ENCODE measurements around the gene BAHD1. TPM values are rescaled to one million over a fixed set of nuclear protein-coding genes. Genes with fewer than 3 reads are reported as not detected.

BAHD1 gene
- total RNA-seq: 10 to 100 TPM; 14.5 to 14.8 TPM
- long read RNA-seq, full-length matches to known transcripts: 3 of 10 reads
- long read RNA-seq, partial matches to known transcripts: 3 of 10 reads
- long read RNA-seq, other reads (novel, unspliced or antisense): 4 of 10 reads

DNA sequence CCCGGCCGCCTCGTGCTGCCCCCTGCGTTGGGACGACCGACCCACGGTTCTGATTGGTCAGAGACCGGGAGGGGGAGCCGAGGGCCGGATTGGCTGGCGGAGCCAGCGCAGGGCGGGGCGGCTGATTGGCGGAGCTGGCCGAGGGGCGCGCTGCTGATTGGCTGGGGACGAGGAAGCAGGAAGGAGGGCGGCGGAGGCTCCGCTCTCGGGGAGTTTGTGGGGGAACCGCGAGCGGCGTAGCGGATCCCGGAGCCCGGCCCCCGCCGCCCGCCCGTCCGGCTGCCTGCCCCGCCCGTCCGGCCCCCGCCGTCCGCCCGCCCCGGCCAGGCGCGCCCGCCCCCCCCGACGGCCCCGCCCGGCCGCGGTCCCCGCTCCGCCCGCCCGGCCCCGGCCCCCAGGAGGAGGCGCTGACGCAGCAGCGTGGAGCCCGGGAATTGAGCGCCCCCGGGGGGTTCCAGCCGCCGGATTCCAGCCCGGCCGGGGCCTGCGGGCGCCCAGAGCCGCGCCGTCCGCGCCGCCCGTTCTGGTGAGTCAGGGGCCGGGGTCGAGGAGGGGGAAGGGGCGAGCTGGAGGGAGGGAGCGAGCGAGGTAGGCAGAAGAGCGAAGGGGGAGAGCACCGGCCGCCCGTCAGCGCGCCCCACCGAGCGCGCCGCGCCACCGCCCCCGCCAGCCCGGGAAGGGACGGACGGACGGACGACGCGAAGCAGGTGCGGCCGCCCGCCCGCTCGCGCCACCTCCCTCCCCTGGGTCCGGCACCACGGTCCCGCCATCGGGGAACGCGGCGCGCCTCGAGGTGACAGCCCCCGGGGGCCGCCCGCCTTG, at the start of gene BAHD1:
TSS of gene BAHD1 (plus strand) at position 211 of the 822 bp plus-strand sequence. CDS start 17,512 bp downstream, outside the sequence.
- intact Hi-C loops (cut with DNase I): loop anchor here in 1 of 2 donors (10.0 kb wide), 1 partner anchor 64 kb away; no protein-coding TSS in a partner anchor
- ATAC-seq (peak; percentile 91 to 93), DNase-seq (peak; percentile 98)

DNA sequence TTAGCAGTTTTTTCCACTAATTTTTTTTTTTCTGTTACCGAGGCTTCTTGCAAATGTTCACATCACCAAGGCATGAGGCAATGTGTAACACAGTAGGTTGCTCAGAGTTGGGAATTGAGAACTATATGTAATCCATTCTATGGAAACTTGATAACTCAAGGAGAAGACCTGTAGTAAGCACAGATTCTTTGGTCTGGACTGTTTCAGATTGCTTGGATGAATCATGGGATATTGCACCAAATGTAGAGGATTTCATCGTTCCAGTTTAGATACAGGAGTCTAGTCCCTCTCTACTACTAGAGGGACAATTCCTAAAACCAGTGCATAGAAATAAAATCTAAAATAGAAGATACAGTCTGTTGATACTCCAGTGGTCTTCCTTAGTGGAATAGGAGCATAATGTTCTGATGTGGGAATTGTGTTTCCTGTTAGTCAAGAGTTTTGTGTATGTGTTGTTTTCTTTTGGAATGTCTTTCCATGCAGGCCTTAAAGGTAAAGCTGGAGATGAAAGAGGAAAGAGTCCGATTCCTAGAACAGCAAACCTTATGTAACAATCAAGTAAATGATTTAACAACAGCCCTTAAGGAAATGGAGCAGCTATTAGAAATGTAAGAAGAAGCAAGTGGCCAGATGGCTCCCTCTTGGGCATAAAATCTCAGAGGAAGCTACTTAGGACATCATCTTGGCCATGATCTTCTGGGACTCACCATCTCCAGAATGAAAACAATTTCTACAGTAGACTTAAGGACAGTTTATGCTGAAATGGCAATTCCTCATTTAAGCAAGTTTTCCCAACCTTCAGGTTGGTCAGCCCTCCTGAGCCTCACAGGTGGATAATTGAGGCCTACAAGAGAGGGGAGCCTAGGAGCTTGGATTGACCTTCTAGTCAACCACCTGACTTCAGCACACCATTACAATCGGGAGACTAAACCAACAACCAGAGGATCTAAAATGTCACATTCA, 47.5 kb upstream of the BAHD1 start:
- no peak for DNase-seq

DNA sequence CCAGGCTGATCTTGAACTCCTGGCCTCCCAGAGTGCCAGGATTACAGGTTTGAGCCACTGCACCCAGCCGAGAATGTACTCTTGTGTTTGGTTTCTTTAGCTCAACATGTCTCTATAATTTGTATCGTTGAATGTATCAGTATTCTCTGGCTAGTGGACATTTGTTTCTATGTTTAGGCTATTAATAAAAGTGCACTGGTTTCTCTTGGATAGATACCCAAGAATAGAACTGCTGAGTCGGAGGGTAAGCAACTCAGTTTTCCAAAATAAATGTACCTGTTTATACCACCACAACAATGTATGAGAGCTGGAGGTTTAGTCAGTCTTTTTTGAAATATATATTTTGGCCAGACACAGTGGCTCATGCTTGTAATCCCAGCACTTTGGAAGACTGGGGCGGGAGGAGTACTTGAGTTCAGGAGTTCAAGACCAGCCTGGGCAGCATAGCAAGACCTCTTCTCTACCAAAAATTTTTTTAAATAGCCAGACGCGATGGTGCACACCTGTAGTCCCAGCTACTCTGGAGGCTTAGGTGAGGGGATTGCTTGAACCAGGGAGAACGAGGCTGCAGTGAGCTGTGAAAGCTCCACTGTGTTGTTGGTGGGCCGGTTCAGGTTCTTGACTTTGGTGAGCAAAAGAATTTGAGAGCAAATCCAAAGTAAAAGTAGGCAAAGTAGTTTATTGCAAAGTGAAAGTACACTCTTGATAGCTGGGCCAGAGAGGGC, 42.9 kb upstream of the BAHD1 start:
- intact Hi-C loops (cut with DNase I): no loop called here
- DNase-seq (no peak), ATAC-seq (no peak)

More for the DNA sequence above, 47.5 kb upstream of the BAHD1 start:
- no peak for ATAC-seq
- intact Hi-C loops (cut with DNase I): no loop called here

DNA sequence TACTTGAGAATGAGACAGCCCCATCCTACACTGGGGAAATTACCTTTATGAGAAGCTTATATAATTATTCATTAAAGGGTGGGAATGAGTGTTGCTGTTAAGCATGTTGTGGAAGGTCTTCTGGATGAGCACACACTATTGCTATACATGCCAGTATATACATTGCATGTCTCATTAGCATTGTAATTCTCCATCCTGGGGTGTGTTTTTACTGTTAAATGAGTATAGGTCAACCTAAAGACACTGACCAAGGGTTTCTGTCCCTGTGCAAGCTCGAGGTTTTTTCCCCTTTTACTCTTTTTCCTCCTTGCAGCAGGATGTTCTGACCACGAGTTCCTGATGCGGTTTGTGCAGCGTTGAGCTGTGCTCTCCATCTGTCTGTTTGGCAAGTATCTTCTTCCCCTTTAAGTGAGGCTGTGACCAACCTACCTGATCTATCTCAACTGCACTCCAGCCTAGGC, 42.3 kb upstream of the BAHD1 start:
- intact Hi-C loops (cut with DNase I): no loop called here
- DNase-seq (no peak), ATAC-seq (peak; percentile 41 to 52)

DNA sequence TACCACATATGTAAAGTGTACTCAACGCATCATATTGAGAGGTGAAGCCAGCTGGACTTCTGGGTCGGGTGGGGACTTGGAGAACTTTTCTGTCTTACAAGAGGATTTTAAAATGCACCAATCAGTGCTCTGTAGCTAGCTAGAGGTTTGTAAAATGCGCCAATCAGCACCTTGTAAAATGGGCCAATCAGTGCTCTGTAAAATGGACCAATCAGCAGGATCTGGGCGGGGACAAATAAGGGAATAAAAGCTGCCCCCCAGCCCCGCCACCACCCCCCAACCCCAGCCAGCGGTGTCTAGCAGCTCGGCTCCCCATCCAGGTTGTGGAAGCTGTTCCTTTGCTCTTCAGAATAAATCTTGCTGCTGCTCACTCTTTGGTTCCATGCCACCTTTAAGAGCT, 41.4 kb upstream of the BAHD1 start:
- DNase-seq: no peak
- intact Hi-C loops (cut with DNase I): no loop called here
- no peak for ATAC-seq

DNA sequence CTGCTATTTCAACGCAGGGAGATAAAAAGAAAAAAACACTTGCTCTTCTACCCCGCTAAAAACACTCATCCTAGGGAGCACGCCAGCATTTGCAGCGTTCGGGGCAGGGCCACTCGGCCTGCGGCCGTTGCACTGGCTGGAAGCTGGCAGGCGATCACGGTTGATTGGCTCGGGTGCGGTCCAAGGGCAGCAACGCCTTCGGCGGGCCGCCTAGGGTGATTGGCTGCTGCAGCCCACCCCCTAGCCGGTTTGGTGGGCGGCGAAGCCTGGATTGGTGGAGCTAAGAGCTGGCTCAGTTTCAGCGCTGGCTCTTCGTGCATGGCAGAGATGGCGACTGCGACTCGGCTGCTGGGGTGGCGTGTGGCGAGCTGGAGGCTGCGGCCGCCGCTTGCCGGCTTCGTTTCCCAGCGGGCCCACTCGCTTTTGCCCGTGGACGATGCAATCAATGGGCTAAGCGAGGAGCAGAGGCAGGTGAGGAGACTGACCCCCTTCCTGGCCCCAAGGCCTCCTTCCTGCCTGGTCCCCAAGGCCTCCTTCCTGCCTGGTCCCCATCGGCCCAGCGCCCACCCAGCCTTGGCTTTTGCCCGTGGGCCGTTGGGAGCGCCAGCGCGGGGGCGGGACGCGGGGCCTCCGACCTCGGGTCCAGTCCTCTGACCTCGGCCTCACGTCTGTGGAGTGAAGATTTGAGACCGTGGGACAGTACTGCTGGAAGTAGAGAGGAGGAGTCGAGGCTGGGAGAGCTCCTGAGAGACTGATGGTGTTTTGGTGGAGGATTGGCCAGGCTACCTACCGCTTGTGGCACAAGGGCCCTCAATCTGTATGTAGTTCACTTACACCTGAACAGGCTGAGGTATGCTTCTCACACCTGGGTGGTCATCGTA, 35.0 kb upstream of the BAHD1 start, which contains the start of gene IVD:
TSS of gene IVD (plus strand) at position 295 of the 881 bp plus-strand sequence. CDS start at position 328, 33 bp downstream.
- ATAC-seq: peak; percentile 100
- intact Hi-C loops (cut with DNase I): no loop called here
- peak; percentile 97 for DNase-seq

DNA sequence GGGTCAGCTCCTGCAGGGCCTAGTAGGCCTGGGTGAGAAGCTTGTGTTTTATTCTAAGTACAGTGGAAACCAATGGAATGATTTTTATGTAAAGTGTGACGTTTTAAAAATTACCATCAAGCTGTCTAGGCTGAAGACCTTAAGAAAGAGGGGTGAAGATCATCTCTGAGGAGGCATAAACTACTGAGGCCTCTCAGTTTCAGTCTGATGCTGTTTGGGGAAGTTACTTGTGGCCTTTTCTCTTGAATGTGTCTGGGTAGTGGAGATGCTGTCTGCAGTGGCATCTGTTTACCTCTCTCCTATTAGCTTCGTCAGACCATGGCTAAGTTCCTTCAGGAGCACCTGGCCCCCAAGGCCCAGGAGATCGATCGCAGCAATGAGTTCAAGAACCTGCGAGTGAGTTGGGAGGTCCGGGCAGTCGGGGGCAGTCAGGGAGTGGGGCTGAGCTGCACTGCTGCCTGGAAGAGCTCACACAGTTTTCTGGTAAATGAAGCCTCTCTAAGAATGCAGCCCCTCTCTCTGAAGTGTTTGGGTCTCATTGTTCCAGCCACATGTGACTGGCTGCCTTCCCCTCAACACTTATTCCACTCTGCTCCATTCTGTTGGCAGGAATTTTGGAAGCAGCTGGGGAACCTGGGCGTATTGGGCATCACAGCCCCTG, 33.3 kb upstream of the BAHD1 start:
- ATAC-seq: no peak
- intact Hi-C loops (cut with DNase I): no loop called here
- no peak for DNase-seq

DNA sequence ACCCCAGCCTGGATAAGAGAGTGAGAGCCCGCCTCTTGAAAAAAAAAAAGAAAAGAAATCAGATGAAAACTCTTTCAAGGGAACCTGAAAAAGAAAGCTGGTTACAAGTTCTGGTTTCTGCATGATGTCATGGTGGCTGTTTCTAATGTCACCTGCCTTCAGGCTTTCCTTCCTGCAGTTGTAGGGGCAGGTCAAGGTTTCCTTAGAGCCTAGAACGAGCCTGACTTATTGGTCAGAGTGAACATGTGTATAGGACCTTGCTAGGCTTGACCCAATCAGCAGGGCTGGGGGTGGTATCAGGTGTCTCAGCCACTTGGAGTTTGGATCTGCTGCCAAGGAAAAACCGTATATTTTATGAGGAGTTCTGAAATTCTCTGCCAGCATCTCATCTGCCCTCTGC, 31.4 kb upstream of the BAHD1 start:
- DNase-seq (no peak), ATAC-seq (no peak)
- intact Hi-C loops (cut with DNase I): no loop called here

DNA sequence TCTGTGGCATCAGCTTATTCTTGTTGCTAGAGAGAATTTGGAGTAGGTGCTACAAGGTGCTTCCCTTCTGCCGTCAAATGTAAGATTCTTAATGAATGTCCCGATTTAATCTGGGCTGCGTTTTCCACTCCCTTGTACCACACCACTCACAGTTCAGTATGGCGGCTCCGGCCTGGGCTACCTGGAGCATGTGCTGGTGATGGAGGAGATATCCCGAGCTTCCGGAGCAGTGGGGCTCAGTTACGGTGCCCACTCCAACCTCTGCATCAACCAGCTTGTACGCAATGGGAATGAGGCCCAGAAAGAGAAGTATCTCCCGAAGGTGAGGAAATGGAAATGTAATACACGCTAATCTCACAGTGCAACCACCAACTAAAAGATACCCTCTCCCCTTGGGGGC, 30.3 kb upstream of the BAHD1 start:
- ATAC-seq (no peak), DNase-seq (no peak)
- intact Hi-C loops (cut with DNase I): loop anchor here in 1 of 2 donors (10.0 kb wide), 1 partner anchor 46 kb away; no protein-coding TSS in a partner anchor

DNA sequence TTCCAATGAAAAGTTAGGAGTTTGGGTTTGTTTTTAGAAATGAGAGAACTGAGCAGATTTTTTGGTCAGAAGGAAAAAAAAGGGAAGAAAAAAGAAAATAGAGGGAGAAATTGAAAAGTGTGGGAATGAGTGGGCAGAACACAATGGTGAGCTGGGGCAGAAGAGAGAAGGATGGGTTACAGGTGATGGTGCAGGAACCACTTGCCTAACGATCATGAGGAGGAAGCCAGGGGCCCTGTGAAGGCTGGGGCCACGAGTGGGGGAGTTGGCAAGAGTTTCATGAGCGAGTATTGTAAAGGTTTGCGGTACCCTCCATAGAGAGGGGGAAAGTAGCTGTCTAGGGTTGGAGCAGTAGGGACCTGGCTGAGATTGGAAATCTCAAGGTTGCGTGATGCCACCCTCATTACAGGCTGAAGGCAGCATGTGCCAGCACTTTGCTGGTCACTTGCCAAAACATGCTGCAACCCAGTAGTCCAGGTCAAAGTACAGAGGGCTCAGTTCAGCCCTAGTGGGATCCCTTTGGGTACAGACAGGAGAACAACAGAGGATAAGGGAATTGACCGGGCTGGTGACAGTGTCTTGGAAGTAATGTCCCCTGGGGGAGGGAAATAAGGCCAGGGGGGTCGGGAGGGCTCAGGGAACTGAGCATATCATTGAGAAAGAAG, 28.5 kb upstream of the BAHD1 start:
- DNase-seq: no peak
- peak in 1 of 2 donors; percentile 58 for ATAC-seq

DNA sequence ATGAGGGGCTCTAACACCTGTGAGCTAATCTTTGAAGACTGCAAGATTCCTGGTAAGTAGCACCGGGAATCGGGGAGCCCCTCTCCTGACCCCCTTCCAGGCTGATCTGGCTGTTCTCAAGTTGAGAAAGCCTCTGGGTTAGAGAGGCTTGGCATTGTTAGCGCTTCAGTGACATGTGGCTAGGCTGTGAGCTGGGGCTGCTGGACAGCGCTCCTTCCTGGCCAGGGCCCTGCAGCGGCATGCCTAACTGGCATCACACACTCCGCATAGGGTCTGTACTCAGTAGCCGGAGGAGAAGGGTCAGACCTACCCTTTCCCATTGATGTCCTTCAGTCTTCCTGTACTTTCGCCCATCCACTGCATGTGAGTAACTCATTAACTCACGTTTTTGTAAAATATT, 27.7 kb upstream of the BAHD1 start:
- ATAC-seq (peak in 1 of 2 donors; percentile 61), DNase-seq (no peak)
- intact Hi-C loops (cut with DNase I): loop anchor here in 1 of 2 donors (10.0 kb wide), 1 partner anchor 48 kb away; no protein-coding TSS in a partner anchor

More for the DNA sequence above, 28.5 kb upstream of the BAHD1 start:
- intact Hi-C loops (cut with DNase I): loop anchor here in 1 of 2 donors (10.0 kb wide), 1 partner anchor 47 kb away; no protein-coding TSS in a partner anchor

DNA sequence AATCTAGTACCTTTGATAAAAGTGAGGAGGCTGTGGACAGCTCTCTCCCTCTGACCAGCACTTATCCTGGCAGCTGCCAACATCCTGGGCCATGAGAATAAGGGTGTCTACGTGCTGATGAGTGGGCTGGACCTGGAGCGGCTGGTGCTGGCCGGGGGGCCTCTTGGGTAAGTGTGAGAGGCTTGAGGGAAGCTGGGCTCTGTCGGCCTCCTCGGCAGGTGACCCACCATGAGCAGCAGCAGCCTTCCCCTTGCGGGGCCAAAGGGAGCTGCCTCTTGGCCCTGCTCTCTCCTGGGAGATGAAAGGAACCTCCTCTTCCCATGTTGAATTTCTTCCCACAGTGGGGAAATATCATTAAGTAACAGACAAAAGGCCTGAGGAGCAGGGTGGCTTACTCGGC, 25.9 kb upstream of the BAHD1 start:
- intact Hi-C loops (cut with DNase I): loop anchor here in 1 of 2 donors (10.0 kb wide), 1 partner anchor 50 kb away; no protein-coding TSS in a partner anchor
- DNase-seq: no peak
- ATAC-seq: no peak

DNA sequence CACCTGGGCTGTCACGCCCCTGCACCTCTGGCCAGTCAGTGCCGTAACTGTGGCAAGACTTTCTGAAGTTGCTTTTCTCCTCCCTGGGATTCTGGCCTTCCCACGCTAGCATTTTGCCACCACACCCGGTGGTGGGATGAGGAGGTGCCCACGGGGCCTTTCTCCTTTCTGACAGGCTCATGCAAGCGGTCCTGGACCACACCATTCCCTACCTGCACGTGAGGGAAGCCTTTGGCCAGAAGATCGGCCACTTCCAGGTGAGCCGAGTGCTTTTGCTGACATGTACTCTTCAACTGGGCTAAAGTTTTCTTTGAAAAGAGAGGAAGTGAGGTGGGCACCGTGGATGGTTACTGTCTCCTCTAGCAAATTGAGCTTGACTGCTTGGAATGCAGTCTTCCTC, 25.5 kb upstream of the BAHD1 start:
- ATAC-seq: no peak
- intact Hi-C loops (cut with DNase I): loop anchor here in 1 of 2 donors (10.0 kb wide), 1 partner anchor 50 kb away; no protein-coding TSS in a partner anchor
- DNase-seq: no peak

DNA sequence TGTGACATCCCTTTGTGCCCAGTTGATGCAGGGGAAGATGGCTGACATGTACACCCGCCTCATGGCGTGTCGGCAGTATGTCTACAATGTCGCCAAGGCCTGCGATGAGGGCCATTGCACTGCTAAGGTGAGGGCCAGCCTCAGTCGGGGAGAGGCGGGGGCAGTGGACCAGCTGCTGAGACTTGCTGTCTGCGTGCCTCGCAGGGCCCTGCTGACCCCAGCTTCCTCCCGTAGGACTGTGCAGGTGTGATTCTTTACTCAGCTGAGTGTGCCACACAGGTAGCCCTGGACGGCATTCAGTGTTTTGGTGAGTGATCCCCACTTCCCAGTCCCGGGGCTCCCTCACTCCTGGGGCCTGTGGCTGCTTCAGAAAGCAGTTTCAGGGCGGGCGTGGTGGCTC, 24.7 kb upstream of the BAHD1 start:
- no peak for DNase-seq
- intact Hi-C loops (cut with DNase I): loop anchor here in 1 of 2 donors (10.0 kb wide), 1 partner anchor 51 kb away; no protein-coding TSS in a partner anchor
- no peak for ATAC-seq

DNA sequence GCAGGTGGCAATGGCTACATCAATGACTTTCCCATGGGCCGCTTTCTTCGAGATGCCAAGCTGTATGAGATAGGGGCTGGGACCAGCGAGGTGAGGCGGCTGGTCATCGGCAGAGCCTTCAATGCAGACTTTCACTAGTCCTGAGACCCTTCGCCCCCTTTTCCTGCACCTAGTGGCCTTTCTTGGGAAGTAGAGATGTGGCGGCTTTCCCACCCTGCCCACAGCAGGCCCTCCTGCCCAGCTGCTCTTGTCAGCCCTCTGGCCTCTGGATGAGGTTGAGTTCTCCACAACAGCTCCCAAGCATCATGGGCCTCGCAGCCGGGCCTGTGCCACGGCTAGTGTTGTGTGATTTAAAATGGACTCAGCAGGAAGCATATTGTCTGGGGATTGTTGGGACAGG, 22.6 kb upstream of the BAHD1 start:
- intact Hi-C loops (cut with DNase I): loop anchor here in 1 of 2 donors (10.0 kb wide), 1 partner anchor 53 kb away; no protein-coding TSS in a partner anchor
- ATAC-seq (no peak), DNase-seq (no peak)

Measured in left cardiac atrium (tissue), 4 donors.